C4-2B (cell line): ENCODE measurements around the gene DOCK6.

Experiments
- CTCF ChIP-seq: fragments of 450-650 bp; conservative IDR thresholded peaks from 2 replicates; pipeline ENCODE4 v1.5.1; 2017; ENCODE audit warnings: mild to moderate bottlenecking
- ZFX ChIP-seq: fragments of 450-650 bp; IDR thresholded peaks from 2 replicates; pipeline ENCODE4 v1.6.1; 2017

GRCh38 chr19:11166281-11167142 is 95.8 kb downstream of the DOCK6 start:
- no peak for TF ChIP-seq CTCF
- TF ChIP-seq ZFX: no peak
